Measurements from ENCODE around the gene KANK3. TPM values are rescaled to one million over a fixed set of nuclear protein-coding genes. Genes with fewer than 3 reads are reported as not detected.
"Not testable (repeated sequence)": the region's sequence is repeated elsewhere in the genome, so short reads cannot be mapped to it uniquely, and the experiment has no call there.

The KANK3 gene
- total RNA-seq, 1 experiment from 2014 or later, result 7.7 TPM

DNA sequence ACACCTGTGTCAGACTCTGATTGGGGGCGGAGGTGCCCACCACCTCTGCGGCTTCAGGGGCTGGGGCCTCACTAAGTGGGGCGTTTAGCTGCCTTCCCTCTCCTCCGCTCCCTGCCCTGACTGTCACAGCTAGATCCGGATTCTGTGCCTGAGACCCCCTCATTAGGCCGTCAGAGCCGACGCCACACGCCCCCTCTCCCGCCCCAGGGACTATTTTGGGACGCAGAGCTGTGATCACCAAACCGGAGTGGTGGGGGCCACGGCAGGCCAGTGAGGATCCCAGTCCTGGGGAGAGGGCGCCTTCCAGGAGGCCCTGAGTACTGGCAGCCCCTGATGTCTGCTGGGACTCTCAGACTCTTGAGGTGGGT is 762 bp downstream of the KANK3 start:
- Histone ChIP-seq H2BK120ac (ENCODE audit: low read depth, low read length, poor library complexity, severe bottlenecking) (no peak overlapping the region), H4K8ac (replicated peaks; ENCODE audit: insufficient read length, low read depth, low read length) (no peak overlapping the region), H2BK5ac (ENCODE audit: insufficient read length, low read length) (no peak overlapping the region), H3K27me3 (ENCODE audit: insufficient read depth, low read length) (no peaks in the 10 kb centered on the region), H4K20me1 (ENCODE audit: control insufficient read depth, insufficient read depth, insufficient read length) (no peaks in the 10 kb centered on the region), H3K27ac (ENCODE audit: insufficient read length, low read depth, low read length) (no peak overlapping the region), H3K56ac (ENCODE audit: insufficient read length, low read depth, low read length) (no peak overlapping the region), H3K14ac (ENCODE audit: insufficient read depth, low read length) (no peak overlapping the region), H3K4me1 (ENCODE audit: insufficient read depth, low read length) (no peaks in the 10 kb centered on the region; the same call in 1 of the 2 replicates), H3K18ac (ENCODE audit: insufficient read length, low read depth, low read length) (no peak overlapping the region), H3K79me2 (ENCODE audit: insufficient read depth, low read length) (no peaks in the 10 kb centered on the region), H2BK15ac (ENCODE audit: low read depth, low read length) (no peak overlapping the region), H3K79me1 (ENCODE audit: insufficient read depth, low read depth, low read length, poor library complexity, severe bottlenecking) (no peaks in the 10 kb centered on the region), H4K91ac (ENCODE audit: insufficient read length, low read depth, low read length) (no peak overlapping the region), H4K5ac (ENCODE audit: insufficient read length, low read depth, low read length) (no peak overlapping the region), H3K23me2 (ENCODE audit: insufficient read length, low read depth, low read length, poor library complexity, severe bottlenecking) (peaks cover 4% of the 10 kb centered on the region), H2BK20ac (ENCODE audit: low read depth, low read length, poor library complexity, severe bottlenecking) (no peak overlapping the region), H3K9me3 (ENCODE audit: control insufficient read depth, low read depth, low read length) (no peaks in the 10 kb centered on the region), H3K23ac (ENCODE audit: insufficient read length, low read depth, low read length) (no peak overlapping the region), H3K4me2 (ENCODE audit: insufficient read depth, insufficient read length, low read length) (peak overlapping the region; percentile 66), H2BK12ac (ENCODE audit: insufficient read length, low read depth, low read length) (no peak overlapping the region), H2AK5ac (ENCODE audit: insufficient read length, low read length) (no peak overlapping the region), H2AFZ (ENCODE audit: low read length) (no peak overlapping the region), H3K9ac (ENCODE audit: extremely low read depth, insufficient read length, low read length) (no peak overlapping the region), H3T11ph (ENCODE audit: low read length) (no peak overlapping the region), H3K4ac (ENCODE audit: low read depth, low read length) (no peak overlapping the region)
- peak; percentile 35 for DNase-seq
- Mint-ChIP-seq H3K9me3 (no peaks in the 10 kb centered on the region), H3K27ac (no peak overlapping the region), H3K4me1 (peaks cover 11 to 16% of the 10 kb centered on the region in 2 experiments), H3K36me3 (ENCODE audit: insufficient read depth in 1 of 3, low read depth in 3 of 3) (peaks cover 0 to 2% (median 0%) of the 10 kb centered on the region in 3 experiments; a peak in 2 of 7 replicates), H3K27me3 (ENCODE audit: low read depth) (peaks cover 29% of the 10 kb centered on the region), H3K4me3 (peak overlapping the region; percentile 65 to 75)
- WGBS (ENCODE audit: extremely low coverage, insufficient read length, low lambda C conversion rate), result no CpG with 5 or more reads among the region's 14 CpGs
- TF ChIP-seq, protein P1, sequence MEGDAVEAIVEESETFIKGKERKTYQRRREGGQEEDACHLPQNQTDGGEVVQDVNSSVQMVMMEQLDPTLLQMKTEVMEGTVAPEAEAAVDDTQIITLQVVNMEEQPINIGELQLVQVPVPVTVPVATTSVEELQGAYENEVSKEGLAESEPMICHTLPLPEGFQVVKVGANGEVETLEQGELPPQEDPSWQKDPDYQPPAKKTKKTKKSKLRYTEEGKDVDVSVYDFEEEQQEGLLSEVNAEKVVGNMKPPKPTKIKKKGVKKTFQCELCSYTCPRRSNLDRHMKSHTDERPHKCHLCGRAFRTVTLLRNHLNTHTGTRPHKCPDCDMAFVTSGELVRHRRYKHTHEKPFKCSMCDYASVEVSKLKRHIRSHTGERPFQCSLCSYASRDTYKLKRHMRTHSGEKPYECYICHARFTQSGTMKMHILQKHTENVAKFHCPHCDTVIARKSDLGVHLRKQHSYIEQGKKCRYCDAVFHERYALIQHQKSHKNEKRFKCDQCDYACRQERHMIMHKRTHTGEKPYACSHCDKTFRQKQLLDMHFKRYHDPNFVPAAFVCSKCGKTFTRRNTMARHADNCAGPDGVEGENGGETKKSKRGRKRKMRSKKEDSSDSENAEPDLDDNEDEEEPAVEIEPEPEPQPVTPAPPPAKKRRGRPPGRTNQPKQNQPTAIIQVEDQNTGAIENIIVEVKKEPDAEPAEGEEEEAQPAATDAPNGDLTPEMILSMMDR (conservative IDR thresholded peaks at IDR 0.05), result no peak

GRCh38 chr19:8341504-8341903 is 1.6 kb downstream of the KANK3 start:
- H3K9me3 Mint-ChIP-seq, H3K27ac Mint-ChIP-seq: not testable (repeated sequence)

More at GRCh38 chr19:8341504-8341903, 1.6 kb downstream of the KANK3 start:
- not testable (repeated sequence) for H2BK120ac ChIP-seq (ENCODE audit: low read depth, low read length, poor library complexity, severe bottlenecking); H3K36me3 Mint-ChIP-seq (ENCODE audit: insufficient read depth in 1 of 3, low read depth in 3 of 3); H4K5ac ChIP-seq (ENCODE audit: insufficient read length, low read depth, low read length); H3K56ac ChIP-seq (ENCODE audit: insufficient read length, low read depth, low read length); H3K9me3 ChIP-seq (ENCODE audit: control insufficient read depth, low read depth, low read length); H3K23ac ChIP-seq (ENCODE audit: insufficient read length, low read depth, low read length); H4K20me1 ChIP-seq (ENCODE audit: control insufficient read depth, insufficient read depth, insufficient read length); H3K27me3 ChIP-seq (ENCODE audit: insufficient read depth, low read length); H2AFZ ChIP-seq (ENCODE audit: low read length); H3T11ph ChIP-seq (ENCODE audit: low read length); DNase-seq; H3K79me1 ChIP-seq (ENCODE audit: insufficient read depth, low read depth, low read length, poor library complexity, severe bottlenecking); H3K4ac ChIP-seq (ENCODE audit: low read depth, low read length); H2BK12ac ChIP-seq (ENCODE audit: insufficient read length, low read depth, low read length); H2BK5ac ChIP-seq (ENCODE audit: insufficient read length, low read length); H3K79me2 ChIP-seq (ENCODE audit: insufficient read depth, low read length); H3K4me1 ChIP-seq (ENCODE audit: insufficient read depth, low read length); H3K23me2 ChIP-seq (ENCODE audit: insufficient read length, low read depth, low read length, poor library complexity, severe bottlenecking); H2AK5ac ChIP-seq (ENCODE audit: insufficient read length, low read length); H4K91ac ChIP-seq (ENCODE audit: insufficient read length, low read depth, low read length); H4K8ac ChIP-seq (replicated peaks; ENCODE audit: insufficient read length, low read depth, low read length); H2BK15ac ChIP-seq (ENCODE audit: low read depth, low read length); H3K9ac ChIP-seq (ENCODE audit: extremely low read depth, insufficient read length, low read length); H2BK20ac ChIP-seq (ENCODE audit: low read depth, low read length, poor library complexity, severe bottlenecking); H3K4me2 ChIP-seq (ENCODE audit: insufficient read depth, insufficient read length, low read length); H3K27ac ChIP-seq (ENCODE audit: insufficient read length, low read depth, low read length); H3K18ac ChIP-seq (ENCODE audit: insufficient read length, low read depth, low read length); H3K14ac ChIP-seq (ENCODE audit: insufficient read depth, low read length)
- peaks cover 11 to 14% of the 10 kb centered on the region in 2 experiments for H3K4me1 Mint-ChIP-seq
- H3K27me3 Mint-ChIP-seq (ENCODE audit: low read depth), result peaks cover 33% of the 10 kb centered on the region
- peak overlapping the region in 1 of 2 experiments; percentile 53; a peak in 2 of 5 replicates for H3K4me3 Mint-ChIP-seq
- WGBS (ENCODE audit: extremely low coverage, insufficient read length, low lambda C conversion rate), result no CpG with 5 or more reads among the region's 4 CpGs
